WI38 (cell line): ENCODE data around the gene ARID4A.

Source experiments
- H3K4me3 ChIP-seq: 2 replicates; pipeline ENCODE4 v1.5.1; 2011; ENCODE audit warnings: low read depth, mild to moderate bottlenecking, control low read depth, low read length
- TF ChIP-seq, protein P1 (sequence below): IDR thresholded peaks from 2 replicates; pipeline ENCODE4 v1.5.1; 2012; ENCODE audit warnings: low read depth, mild to moderate bottlenecking, control low read depth, low read length

ARID4A gene

DNA sequence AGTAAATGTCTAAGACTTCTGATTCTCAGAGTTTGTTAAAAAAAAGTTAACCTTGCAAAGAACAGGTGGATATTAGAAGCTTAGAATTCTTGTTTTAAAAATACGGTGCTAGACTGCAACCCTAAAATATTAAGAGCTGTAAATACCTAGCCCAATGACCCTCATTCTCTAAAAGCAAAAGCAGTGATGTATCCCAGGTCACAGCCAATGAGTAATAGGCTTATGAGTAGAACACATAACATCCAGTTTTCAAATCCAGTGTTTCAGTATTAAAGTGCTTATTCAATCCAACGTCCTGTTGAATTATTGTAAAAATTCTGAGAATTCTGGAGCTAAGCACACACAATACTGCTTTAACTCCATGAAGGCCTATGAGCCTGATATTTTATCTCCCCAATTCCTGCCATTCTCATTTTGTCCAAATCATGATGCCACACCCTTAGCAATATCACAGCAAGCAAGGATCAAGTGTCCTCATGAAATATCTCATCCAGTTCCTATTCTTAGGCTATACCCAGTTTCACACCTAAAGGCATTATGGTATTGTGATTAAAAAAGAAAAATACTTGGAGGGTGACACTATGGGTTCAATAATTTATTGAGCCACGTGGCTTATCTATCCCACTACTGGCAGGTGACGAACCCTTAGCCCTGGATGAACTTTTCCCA is 15.3 kb upstream of the ARID4A start:
- H3K4me3 ChIP-seq = no peak overlapping the region
- TF ChIP-seq, protein P1, sequence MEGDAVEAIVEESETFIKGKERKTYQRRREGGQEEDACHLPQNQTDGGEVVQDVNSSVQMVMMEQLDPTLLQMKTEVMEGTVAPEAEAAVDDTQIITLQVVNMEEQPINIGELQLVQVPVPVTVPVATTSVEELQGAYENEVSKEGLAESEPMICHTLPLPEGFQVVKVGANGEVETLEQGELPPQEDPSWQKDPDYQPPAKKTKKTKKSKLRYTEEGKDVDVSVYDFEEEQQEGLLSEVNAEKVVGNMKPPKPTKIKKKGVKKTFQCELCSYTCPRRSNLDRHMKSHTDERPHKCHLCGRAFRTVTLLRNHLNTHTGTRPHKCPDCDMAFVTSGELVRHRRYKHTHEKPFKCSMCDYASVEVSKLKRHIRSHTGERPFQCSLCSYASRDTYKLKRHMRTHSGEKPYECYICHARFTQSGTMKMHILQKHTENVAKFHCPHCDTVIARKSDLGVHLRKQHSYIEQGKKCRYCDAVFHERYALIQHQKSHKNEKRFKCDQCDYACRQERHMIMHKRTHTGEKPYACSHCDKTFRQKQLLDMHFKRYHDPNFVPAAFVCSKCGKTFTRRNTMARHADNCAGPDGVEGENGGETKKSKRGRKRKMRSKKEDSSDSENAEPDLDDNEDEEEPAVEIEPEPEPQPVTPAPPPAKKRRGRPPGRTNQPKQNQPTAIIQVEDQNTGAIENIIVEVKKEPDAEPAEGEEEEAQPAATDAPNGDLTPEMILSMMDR = no peak

DNA sequence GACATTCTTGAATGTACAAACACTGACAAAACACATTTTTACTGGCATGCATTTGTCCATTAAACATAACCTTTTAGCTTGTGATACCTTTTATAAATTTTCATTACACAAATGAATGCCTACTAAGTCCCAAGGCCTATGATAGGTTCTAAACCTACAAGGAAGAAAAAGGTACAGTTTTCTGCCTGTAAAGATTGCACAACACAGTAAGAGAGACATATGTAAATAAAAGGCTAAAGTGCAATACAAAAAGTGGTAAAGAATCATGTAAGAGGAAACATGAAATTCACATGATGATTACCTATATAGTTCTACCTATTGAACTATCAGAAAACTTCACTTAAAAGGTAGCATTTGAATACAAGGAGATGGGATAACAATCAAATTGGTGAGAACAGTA is 14.6 kb upstream of the ARID4A start:
- no peak overlapping the region for H3K4me3 ChIP-seq
- TF ChIP-seq, protein P1 = no peak

DNA sequence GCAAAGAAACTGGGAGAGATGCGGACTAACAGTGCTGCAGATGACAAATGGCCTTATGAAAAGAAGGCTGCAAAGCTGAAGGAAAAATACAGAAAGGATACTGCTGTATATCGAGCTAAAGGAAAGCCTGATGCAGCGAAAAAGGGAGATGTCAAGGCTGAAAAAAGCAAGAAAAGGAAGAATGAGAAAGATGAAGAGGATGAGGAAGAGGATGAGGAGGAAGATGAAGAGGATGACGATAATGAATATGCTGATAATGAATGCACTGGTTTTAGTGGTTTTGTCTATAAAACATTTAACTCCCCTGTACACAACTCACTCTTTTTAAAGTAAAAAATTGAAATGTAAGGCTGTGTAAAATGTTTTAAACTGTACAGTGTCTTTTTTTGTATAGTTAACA is 13.2 kb upstream of the ARID4A start:
- TF ChIP-seq, protein P1 = no peak
- H3K4me3 ChIP-seq = no peak overlapping the region

DNA sequence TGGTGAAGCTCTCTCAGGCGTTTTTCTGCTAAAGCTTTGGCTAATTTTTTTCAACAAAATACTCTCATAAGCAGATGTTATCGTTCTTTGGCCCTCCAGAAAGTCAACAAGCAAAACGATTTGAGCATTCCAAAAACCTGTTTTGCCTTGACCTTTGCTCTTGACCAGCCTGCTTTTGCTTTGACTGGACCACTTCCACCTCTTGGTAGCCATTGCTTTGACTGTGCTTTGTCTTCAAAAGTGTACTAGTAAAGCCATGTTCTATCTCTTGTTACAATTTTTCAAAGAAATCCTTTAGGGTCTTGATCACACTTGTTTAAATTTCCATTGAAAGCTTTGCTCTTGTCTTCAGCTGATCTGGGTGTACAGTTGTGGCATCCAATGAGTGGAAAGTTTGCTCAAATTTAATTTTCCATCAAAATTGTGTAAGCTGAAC is 10.7 kb upstream of the ARID4A start:
- H3K4me3 ChIP-seq = no peak overlapping the region
- TF ChIP-seq, protein P1 = no peak

DNA sequence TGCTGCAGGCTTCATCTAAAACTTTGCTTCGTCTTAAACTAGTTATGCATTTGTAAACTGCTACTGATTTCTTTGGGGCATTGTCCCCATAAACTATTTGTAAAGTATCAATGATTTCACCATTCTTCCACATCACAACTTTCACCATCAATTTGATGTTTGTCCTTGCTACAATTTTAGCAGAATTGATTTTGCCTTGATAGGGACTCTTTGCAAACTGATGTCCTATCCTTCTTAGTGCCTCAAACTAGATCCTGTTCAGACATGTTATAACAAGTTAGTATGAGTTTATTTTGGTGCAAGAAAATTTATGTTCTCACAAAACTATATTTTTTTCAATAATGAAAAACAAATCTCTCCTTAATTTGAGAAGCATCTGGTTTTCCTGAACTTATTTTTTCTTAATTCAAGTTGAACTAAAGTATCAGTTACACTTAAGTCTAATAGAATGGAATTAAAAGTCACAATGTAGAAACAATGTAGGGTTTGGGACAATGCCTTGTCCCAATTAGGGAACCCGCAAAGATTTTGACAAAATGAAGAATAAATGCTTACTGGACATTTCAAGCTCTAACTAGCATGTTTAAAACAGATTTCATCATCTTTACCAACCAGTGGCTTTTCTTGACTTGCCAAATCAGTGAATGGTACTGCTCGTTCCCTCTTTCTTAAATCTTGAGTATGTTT is 10.1 kb upstream of the ARID4A start:
- no peak overlapping the region for H3K4me3 ChIP-seq
- TF ChIP-seq, protein P1 = no peak

DNA sequence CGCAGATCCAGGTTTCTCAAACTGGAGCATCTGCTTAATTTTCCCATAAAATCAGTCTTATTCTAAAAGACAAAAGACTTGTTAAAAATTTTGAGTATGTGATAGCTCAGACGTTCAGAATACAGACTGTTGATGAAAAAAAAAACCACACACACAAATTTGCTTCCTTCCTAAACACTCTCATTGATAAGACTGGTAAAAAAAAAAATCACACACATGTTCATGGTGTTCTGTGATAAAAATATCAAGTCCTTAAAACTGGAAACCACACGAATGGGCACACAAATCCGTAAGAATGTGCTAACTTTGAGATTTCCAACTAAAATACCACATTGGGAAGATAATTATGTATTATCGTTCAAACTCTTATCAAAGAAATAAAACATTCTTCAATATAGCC is 6.7 kb upstream of the ARID4A start:
- TF ChIP-seq, protein P1 = no peak
- no peak overlapping the region for H3K4me3 ChIP-seq

DNA sequence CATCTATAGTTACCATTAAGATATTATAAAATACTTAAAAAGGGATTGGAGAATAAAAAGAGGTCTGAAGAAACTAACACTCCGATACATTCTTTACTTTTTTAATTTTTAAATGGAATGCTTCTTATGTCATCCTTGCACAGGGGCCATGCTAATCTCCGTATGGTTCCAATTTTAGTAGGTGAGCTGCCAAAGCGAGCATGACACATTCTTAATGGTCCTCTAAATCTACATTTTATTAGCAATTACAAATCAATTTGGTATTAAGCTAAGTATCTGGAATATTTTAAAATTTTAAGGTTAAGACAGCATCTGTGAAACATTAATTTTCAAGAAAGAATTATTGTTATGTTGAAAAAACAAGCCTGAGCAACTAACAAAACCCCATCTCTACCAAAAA is 6.2 kb upstream of the ARID4A start:
- no peak overlapping the region for H3K4me3 ChIP-seq

More for the DNA sequence above, 6.2 kb upstream of the ARID4A start:
- TF ChIP-seq, protein P1 = no peak
